H1 (cell line): ENCODE data around the gene CDC42BPB. TPM values are rescaled to one million over a fixed set of nuclear protein-coding genes. Genes with fewer than 3 reads are reported as not detected.

Experiments
- CTCF ChIA-PET: fragments of 300-600 bp; sonication (Branson Sonifier 250); formaldehyde crosslinking; loops from one replicate; lab custom pipeline; 2021; ENCODE audit not compliant: partially characterized antibody; lab: Charles Lee
- POLR2A ChIA-PET: fragments of 300-600 bp; sonication (Branson Sonifier 250); formaldehyde crosslinking; loops from one replicate; lab custom pipeline; 2021; ENCODE audit warnings: inconsistent platforms; ENCODE audit not compliant: partially characterized antibody; lab: Charles Lee
- DNase-seq, 2 experiments: peaks; one replicate each; pipeline versions ENCODE4 v3.0.0 to v3.0.0-alpha.2; 2010 to 2022; ENCODE audit warnings: low spot score in 2 of 2, low read depth in 1 of 2, mixed read lengths in 1 of 2
- FAIRE-seq: peaks from 2 replicates; lab custom pipeline; 2011; peaks lifted over from hg19 to GRCh38; lab: Jason Lieb, UNC
- H2AFZ ChIP-seq: 2 replicates; pipeline ENCODE4 v1.8.1; 2012; ENCODE audit warnings: low read length, inconsistent platforms
- H2AK5ac ChIP-seq: 2 replicates; pipeline ENCODE4 v1.6.1; 2013; ENCODE audit warnings: low read depth, low read length
- H2BK120ac ChIP-seq: replicated peaks from 2 replicates; pipeline ENCODE3; 2013; ENCODE audit warnings: low read depth, low read length, inconsistent platforms
- H2BK12ac ChIP-seq: 2 replicates; pipeline ENCODE4 v1.6.1; 2013; ENCODE audit warnings: low read depth, low read length
- H2BK15ac ChIP-seq: 2 replicates; pipeline ENCODE4 v1.6.1; 2013; ENCODE audit warnings: low read length
- H2BK20ac ChIP-seq: 2 replicates; pipeline ENCODE4 v1.6.1; 2013; ENCODE audit warnings: low read length
- H2BK5ac ChIP-seq: 2 replicates; pipeline ENCODE4 v1.6.1; 2013; ENCODE audit warnings: low read depth, low read length
- H3K14ac ChIP-seq: 2 replicates; pipeline ENCODE4 v1.6.1; 2013; ENCODE audit warnings: inconsistent platforms; ENCODE audit not compliant: insufficient read length
- H3K18ac ChIP-seq: 2 replicates; pipeline ENCODE4 v1.6.1; 2013; ENCODE audit warnings: low read length; ENCODE audit errors: extremely low read depth
- H3K23ac ChIP-seq: 2 replicates; pipeline ENCODE4 v1.6.1; 2013; ENCODE audit warnings: inconsistent platforms; ENCODE audit not compliant: insufficient read length
- H3K23me2 ChIP-seq: 2 replicates; pipeline ENCODE4 v1.6.1; 2013; ENCODE audit warnings: low read depth, low read length
- H3K27ac ChIP-seq: 2 replicates; pipeline ENCODE4 v1.6.1; 2011; ENCODE audit warnings: low read depth, low read length, inconsistent platforms
- H3K27me3 ChIP-seq, 4 experiments: replicated peaks in 1 of 4; 1 replicate in 1 of 4; 2 replicates in 3 of 4; pipeline versions ENCODE4 v1.6.1 to v1.8.1; 2011 to 2013; ENCODE audit warnings: low read length in 3 of 4, mild to moderate bottlenecking in 3 of 4, inconsistent platforms in 2 of 4, mixed read lengths in 2 of 4, moderate library complexity in 1 of 4; ENCODE audit not compliant: control insufficient read depth in 3 of 4, insufficient read depth in 3 of 4; ENCODE audit errors: extremely low read depth in 1 of 4
- H3K36me3 ChIP-seq, 4 experiments: 2 replicates each; pipeline versions ENCODE4 v1.6.1 to v1.8.1; 2011 to 2013; ENCODE audit warnings: mild to moderate bottlenecking in 4 of 4, low read length in 3 of 4, moderate library complexity in 2 of 4, control low read depth in 1 of 4, inconsistent platforms in 1 of 4; ENCODE audit not compliant: insufficient read depth in 4 of 4, control insufficient read depth in 2 of 4
- H3K4ac ChIP-seq: replicated peaks from 2 replicates; pipeline ENCODE3; 2013; ENCODE audit warnings: low read length, low read depth, mixed read lengths, inconsistent platforms; ENCODE audit not compliant: insufficient read length
- H3K4me1 ChIP-seq, 4 experiments: replicated peaks in 1 of 4; 1 replicate in 1 of 4; 2 replicates in 3 of 4; pipeline versions ENCODE4 v1.6.1 to v1.8.1; 2011 to 2013; ENCODE audit warnings: low read length in 3 of 4, inconsistent platforms in 2 of 4, mixed read lengths in 1 of 4; ENCODE audit not compliant: insufficient read depth in 4 of 4, control insufficient read depth in 3 of 4
- H3K4me2 ChIP-seq, 2 experiments: 2 replicates each; pipeline versions ENCODE4 v1.6.1 to v1.8.1; 2011 to 2013; ENCODE audit warnings: low read depth in 2 of 2, low read length in 2 of 2, control low read depth in 1 of 2, inconsistent platforms in 1 of 2, mild to moderate bottlenecking in 1 of 2; ENCODE audit not compliant: insufficient read depth in 1 of 2
- H3K4me3 ChIP-seq, 4 experiments: fragments of 200-600, 300-600 bp in 1 of 4; sonication (generic), shearing (Covaris generic), sonication (Bioruptor Twin) in 1 of 4; 2 replicates each; pipeline versions ENCODE4 v1.5.1 to v1.8.1; 2011 to 2016; ENCODE audit warnings: low read length in 4 of 4, low read depth in 3 of 4, control low read depth in 2 of 4, inconsistent platforms in 2 of 4, mild to moderate bottlenecking in 2 of 4, mixed read lengths in 1 of 4, moderate library complexity in 1 of 4; ENCODE audit not compliant: insufficient read depth in 2 of 4; ENCODE audit errors: extremely low read depth in 1 of 4
- H3K56ac ChIP-seq: replicated peaks from 2 replicates; pipeline ENCODE3; 2013; ENCODE audit warnings: low read depth, mild to moderate bottlenecking, mixed read lengths, low read length, inconsistent platforms; ENCODE audit not compliant: insufficient read length
- H3K79me1 ChIP-seq: 2 replicates; pipeline ENCODE4 v1.6.1; 2013; ENCODE audit warnings: low read depth, low read length, control low read depth
- H3K79me2 ChIP-seq, 2 experiments: 2 replicates each; pipeline versions ENCODE4 v1.6.1 to v1.8.1; 2012 to 2013; ENCODE audit warnings: low read length in 2 of 2, mild to moderate bottlenecking in 2 of 2, inconsistent platforms in 1 of 2; ENCODE audit not compliant: insufficient read depth in 2 of 2, control insufficient read depth in 1 of 2
- H3K9ac ChIP-seq, 4 experiments: replicated peaks in 1 of 4; 1 replicate in 1 of 4; 2 replicates in 3 of 4; pipeline versions ENCODE4 v1.6.1 to v1.8.1; 2011 to 2013; ENCODE audit warnings: low read depth in 3 of 4, low read length in 3 of 4, control low read depth in 2 of 4, mild to moderate bottlenecking in 2 of 4, moderate library complexity in 2 of 4, inconsistent platforms in 1 of 4; ENCODE audit errors: extremely low read depth in 1 of 4
- H3K9me3 ChIP-seq, 2 experiments: 2 replicates each; pipeline versions ENCODE4 v1.6.1 to v1.8.1; 2012 to 2013; ENCODE audit warnings: mild to moderate bottlenecking in 2 of 2, moderate library complexity in 2 of 2, control low read depth in 1 of 2, inconsistent platforms in 1 of 2, low read depth in 1 of 2, low read length in 1 of 2, mixed read lengths in 1 of 2; ENCODE audit not compliant: insufficient read depth in 2 of 2
- H4K20me1 ChIP-seq, 2 experiments: replicated peaks in 1 of 2; 2 replicates each; pipeline versions ENCODE3 to v1.8.1; 2011 to 2013; ENCODE audit warnings: inconsistent platforms in 2 of 2, low read length in 2 of 2, mild to moderate bottlenecking in 1 of 2; ENCODE audit not compliant: insufficient read depth in 2 of 2, control insufficient read depth in 1 of 2
- H4K5ac ChIP-seq: 2 replicates; pipeline ENCODE4 v1.6.1; 2013; ENCODE audit warnings: low read length, low read depth, mixed read lengths, inconsistent platforms; ENCODE audit not compliant: insufficient read length
- H4K8ac ChIP-seq: 2 replicates; pipeline ENCODE4 v1.8.0; 2013; ENCODE audit warnings: mild to moderate bottlenecking, moderate library complexity, low read length, inconsistent platforms; ENCODE audit not compliant: insufficient read depth; ENCODE audit errors: extremely low read depth
- H4K91ac ChIP-seq: replicated peaks from 2 replicates; pipeline ENCODE3; 2013; ENCODE audit warnings: low read length, mixed read lengths, inconsistent platforms; ENCODE audit not compliant: insufficient read length
- ASH2L ChIP-seq: fragments of 200-600, 300-600 bp; sonication (generic); IDR thresholded peaks from one replicate; pipeline ENCODE4 v1.7.1; 2017; ENCODE audit warnings: low read length
- BACH1 ChIP-seq: IDR thresholded peaks from 2 replicates; pipeline ENCODE4 v1.6.1; 2012; ENCODE audit warnings: low read length, improper control_type of control experiment
- BRCA1 ChIP-seq: IDR thresholded peaks from 2 replicates; pipeline ENCODE4 v1.6.1; 2012; ENCODE audit warnings: low read depth, low read length, improper control_type of control experiment
- CBX5 ChIP-seq: fragments of 300-800, 300-1000 bp; sonication (generic); IDR thresholded peaks from 2 replicates; pipeline ENCODE4 v1.7.1; 2016; ENCODE audit warnings: antibody characterized with exemption, low read length, low read depth
- CHD2 ChIP-seq: IDR thresholded peaks from 2 replicates; pipeline ENCODE4 v1.6.1; 2012; ENCODE audit warnings: low read length, improper control_type of control experiment
- CTBP2 ChIP-seq: IDR thresholded peaks from 2 replicates; pipeline ENCODE4 v1.7.0; 2011; ENCODE audit warnings: borderline replicate concordance, mild to moderate bottlenecking, moderate library complexity, mixed read lengths, low read length; ENCODE audit not compliant: insufficient read depth, insufficient read length
- KDM1A ChIP-seq: fragments of 200-600, 300-600 bp; sonication (generic); IDR thresholded peaks from 2 replicates; pipeline ENCODE4 v1.7.1; 2016; ENCODE audit warnings: mild to moderate bottlenecking, low read length, borderline replicate concordance
- KDM5A ChIP-seq: fragments of 200-600 bp; IDR thresholded peaks from 2 replicates; pipeline ENCODE4 v1.7.1; 2012; ENCODE audit warnings: mild to moderate bottlenecking, low read length, inconsistent platforms, mixed read lengths
- MAFK ChIP-seq: IDR thresholded peaks from 2 replicates; pipeline ENCODE4 v1.6.1; 2012; ENCODE audit warnings: low read depth, mild to moderate bottlenecking, improper control_type of control experiment, low read length
- NRF1 ChIP-seq: IDR thresholded peaks from 2 replicates; pipeline ENCODE4 v1.6.1; 2011; ENCODE audit warnings: mild to moderate bottlenecking, low read depth, low read length, improper control_type of control experiment
- POLR2A ChIP-seq, 2 experiments: IDR thresholded peaks; 1 replicate in 1 of 2; 2 replicates in 1 of 2; pipeline ENCODE4 v1.6.1; 2011; ENCODE audit warnings: low read depth in 2 of 2, low read length in 2 of 2, mild to moderate bottlenecking in 2 of 2; ENCODE audit errors: control extremely low read depth in 1 of 2
- POU5F1 ChIP-seq: IDR thresholded peaks from 2 replicates; pipeline ENCODE4 v1.6.1; 2011; ENCODE audit warnings: low read depth, mild to moderate bottlenecking, low read length, moderate library complexity
- RFX5 ChIP-seq: IDR thresholded peaks from 2 replicates; pipeline ENCODE4 v1.6.1; 2011; ENCODE audit warnings: low read depth, low read length, improper control_type of control experiment, borderline replicate concordance
- TEAD4 ChIP-seq: IDR thresholded peaks from 2 replicates; pipeline ENCODE4 v1.6.1; 2012; ENCODE audit warnings: low read depth, low read length, inconsistent platforms, mixed read lengths
- ZNF274 ChIP-seq: IDR thresholded peaks from 2 replicates; pipeline ENCODE4 v1.7.0; 2012; ENCODE audit warnings: low read length, borderline replicate concordance; ENCODE audit errors: extremely low read depth
- WGBS, 2 experiments: shearing (Covaris generic) in 1 of 2; methylation state at CpG; one replicate each; pipeline versions ENCODE4 v1.1.6 to v1.1.7; 2013 to 2015; ENCODE audit warnings: low lambda C conversion rate in 2 of 2, mixed read lengths in 2 of 2, inconsistent platforms in 1 of 2, low coverage in 1 of 2, missing lambda C conversion rate in 1 of 2; ENCODE audit not compliant: insufficient replicate concordance in 2 of 2, insufficient coverage in 1 of 2, insufficient read length in 1 of 2; ENCODE audit errors: extremely low coverage in 1 of 2, missing lambda C conversion rate in 1 of 2; 5-methylcytosine and 5-hydroxymethylcytosine counted together
- polyA plus RNA-seq, 7 experiments: library from polyadenylated mRNA; depleted of rRNA in 3 of 7; stranded (reverse) in 5 of 7; unstranded in 2 of 7; fragments of >200 nt in 5 of 7; fragments of 200-250 nt in 2 of 7; gene quantifications; 1 replicate in 5 of 7; 2 replicates in 1 of 7; 4 replicates in 1 of 7; pipeline versions ENCODE4 v1.2.1 to v1.2.3, GENCODE V29; 2011 to 2013; ENCODE audit warnings: missing spikeins in 2 of 7, mixed read lengths in 2 of 7
- total RNA-seq: library from RNA; stranded (reverse); fragmentation: NEBNext Ultra II Directional; extraction: Animal tissue kit (Norgen Biotek cat#: 25700); gene quantifications from 2 replicates; pipeline ENCODE4 v1.2.1, GENCODE V29; 2021
- TF ChIP-seq, protein P1 (sequence below): IDR thresholded peaks from 2 replicates; pipeline ENCODE4 v1.6.1; 2011; ENCODE audit warnings: low read length, improper control_type of control experiment

Gene CDC42BPB
- total and polyA plus RNA-seq, 2 of the 8 experiments (the other 6 are each of a cell fraction or from before 2014, with no cell fraction given) = 51.2 to 88.2 TPM

DNA sequence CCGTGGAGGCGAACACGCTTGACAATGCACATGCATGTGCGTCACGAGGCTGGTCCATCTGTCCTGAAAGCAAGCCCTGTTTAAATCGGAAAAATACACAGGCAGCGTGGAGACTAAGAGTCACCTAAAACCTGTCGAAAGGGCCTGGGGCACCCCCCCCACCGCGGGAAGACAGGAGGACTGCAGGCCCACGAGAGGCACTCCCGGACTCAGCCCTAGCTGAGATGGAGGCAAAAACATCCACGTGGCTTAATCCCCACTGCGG, 54.1 kb downstream of the CDC42BPB start:
- WGBS, 2 experiments = 93% methylated on average over 14 of the region's 14 CpGs; no CpG with 5 or more reads in 1 of the 2 experiments
- Histone ChIP-seq H4K91ac (no peak overlapping the region), H2AFZ (no peak overlapping the region), H4K5ac (no peak overlapping the region), H3K4me2 (no peak overlapping the region), H4K8ac (no peak overlapping the region), H2BK15ac (no peak overlapping the region), H3K23me2 (no peaks in the 10 kb centered on the region), H2BK5ac (no peak overlapping the region), H3K9ac (no peak overlapping the region; a peak in 1 of 7 replicates), H3K27me3 (no peaks in the 10 kb centered on the region), H3K18ac (no peak overlapping the region), H3K36me3 (peaks cover 2 to 25% (median 8%) of the 10 kb centered on the region in 4 experiments; a peak in 5 of 8 replicates), H3K4ac (no peak overlapping the region), H3K4me3 (no peak overlapping the region), H2AK5ac (no peak overlapping the region), H2BK120ac (no peak overlapping the region), H3K27ac (no peak overlapping the region), H2BK20ac (no peak overlapping the region), H3K23ac (no peak overlapping the region), H3K4me1 (no peaks in the 10 kb centered on the region), H2BK12ac (no peak overlapping the region), H3K56ac (no peak overlapping the region), H3K79me2 (no peaks in the 10 kb centered on the region), H3K9me3 (no peaks in the 10 kb centered on the region), H4K20me1 (peaks cover 10 to 13% of the 10 kb centered on the region in 2 experiments), H3K79me1 (peaks cover 10% of the 10 kb centered on the region; the same call in 1 of the 2 replicates), H3K14ac (no peak overlapping the region)
- ChIA-PET CTCF (interaction anchor here (0.6 to 0.7 kb wide), 2 partner anchors 54 to 858 kb away, joined by 3 read pairs; partner anchors contain the start of gene CDC42BPB), POLR2A (no interaction called here)
- DNase-seq (no peak), FAIRE-seq (no peak)
- TF ChIP-seq KDM5A (no peak), POU5F1 (no peak), MAFK (no peak), NRF1 (no peak), KDM1A (no peak), ZNF274 (no peak), CTBP2 (no peak), TEAD4 (no peak), ASH2L (no peak), BRCA1 (no peak), BACH1 (no peak), RFX5 (no peak), CBX5 (no peak), POLR2A (IDR thresholded peaks at IDR 0.05; ENCODE audit: control extremely low read depth in 1 of 2, low read depth in 2 of 2, low read length in 2 of 2) (no peak), CHD2 (no peak)
- TF ChIP-seq, protein P1, sequence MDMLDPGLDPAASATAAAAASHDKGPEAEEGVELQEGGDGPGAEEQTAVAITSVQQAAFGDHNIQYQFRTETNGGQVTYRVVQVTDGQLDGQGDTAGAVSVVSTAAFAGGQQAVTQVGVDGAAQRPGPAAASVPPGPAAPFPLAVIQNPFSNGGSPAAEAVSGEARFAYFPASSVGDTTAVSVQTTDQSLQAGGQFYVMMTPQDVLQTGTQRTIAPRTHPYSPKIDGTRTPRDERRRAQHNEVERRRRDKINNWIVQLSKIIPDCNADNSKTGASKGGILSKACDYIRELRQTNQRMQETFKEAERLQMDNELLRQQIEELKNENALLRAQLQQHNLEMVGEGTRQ = no peak
